CD4-positive, alpha-beta T cell treated with Interleukin-4 for 1 hour (primary cell): ENCODE measurements around the gene DIP2C.

Experiments
- DNase-seq, 2 donors: peaks; one replicate each; pipeline ENCODE4 v3.0.0-alpha.2; 2020 to 2022

DIP2C gene

GRCh38 chr10:241966-242643 lies 447.4 kb downstream of the DIP2C start:
- DNase-seq, result no peak

- DNase-seq, result no peak
These were observed 448.0 kb downstream of the DIP2C start for GRCh38 chr10:241451-241850.

DNA sequence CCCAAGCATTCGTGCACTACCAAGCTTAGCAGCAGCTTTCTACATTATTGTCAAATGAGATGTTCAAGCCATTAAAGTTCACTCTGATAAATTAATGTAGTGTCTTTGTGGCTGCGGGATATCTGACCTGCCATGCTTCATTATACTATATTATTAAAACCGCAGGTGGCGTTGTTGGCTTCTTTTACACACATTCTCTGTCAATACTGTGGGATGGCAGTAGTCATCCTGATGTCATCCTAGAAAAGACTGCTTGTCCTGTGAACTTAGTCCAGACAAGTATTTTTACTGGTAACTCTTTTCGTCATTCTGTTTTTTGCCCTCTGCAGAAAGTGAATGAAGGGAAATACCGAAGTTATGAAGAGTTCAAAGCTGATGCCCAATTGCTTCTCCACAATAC lies 450.4 kb downstream of the DIP2C start:
- DNase-seq, result no peak

DNA sequence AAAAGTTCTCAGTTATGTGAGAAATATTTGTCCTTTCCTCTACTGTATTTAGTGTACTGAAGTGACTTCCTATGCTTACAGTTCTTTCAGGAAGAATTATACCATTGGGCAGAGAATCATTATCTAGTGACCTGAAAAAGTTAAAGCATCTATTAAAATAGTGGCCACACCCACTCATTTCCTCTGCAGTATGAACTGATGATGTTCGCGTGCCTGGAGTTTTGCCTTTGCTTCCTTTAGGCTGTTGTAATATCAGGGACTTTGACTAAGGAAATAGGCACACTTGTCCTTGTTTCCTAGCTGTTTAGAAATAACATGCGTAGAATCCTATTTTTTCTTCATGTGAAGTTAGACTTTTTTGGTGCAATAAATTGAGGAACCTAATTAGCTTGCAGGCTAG lies 453.6 kb downstream of the DIP2C start:
- no peak for DNase-seq

- no peak for DNase-seq
These were observed 454.6 kb downstream of the DIP2C start for GRCh38 chr10:234708-235406.

DNA sequence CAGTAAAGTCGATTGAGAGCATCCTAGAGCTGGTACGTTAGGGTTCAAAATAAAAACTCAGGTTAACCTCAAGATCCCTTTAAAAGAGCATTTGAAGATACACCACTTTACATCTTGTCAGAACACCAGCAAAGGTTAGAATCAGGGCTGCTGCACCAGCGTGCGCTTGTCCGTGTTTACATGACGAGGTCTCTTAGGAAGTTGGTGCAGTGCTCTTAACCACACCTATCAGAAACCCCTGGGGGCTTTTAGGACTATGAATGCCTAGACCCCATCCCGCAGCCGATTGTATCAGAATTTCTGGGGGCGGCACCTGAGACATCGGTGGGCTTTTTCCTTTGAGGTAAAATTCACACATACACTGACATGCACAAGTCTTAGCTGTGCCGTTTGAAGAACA lies 456.6 kb downstream of the DIP2C start:
- no peak for DNase-seq

DNA sequence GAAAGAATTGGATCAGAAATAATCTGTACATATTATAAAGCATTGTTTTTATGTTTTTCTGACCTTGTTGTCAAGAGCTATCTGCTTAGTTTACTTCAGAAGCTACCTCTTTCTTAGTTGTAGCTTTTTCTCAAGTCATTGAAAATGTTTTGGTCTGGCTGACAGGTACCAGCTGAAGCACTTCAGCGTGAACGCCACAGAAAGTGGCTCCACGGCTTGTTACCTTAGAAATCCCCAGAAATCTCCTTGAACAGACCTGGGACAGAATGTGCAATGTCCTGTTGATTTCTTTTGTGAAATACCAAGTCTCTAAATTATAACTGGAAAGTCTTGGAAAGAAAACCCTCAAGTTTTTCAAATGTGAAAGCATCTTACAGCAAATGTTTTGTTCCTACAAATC lies 457.4 kb downstream of the DIP2C start:
- no peak for DNase-seq

GRCh38 chr10:230758-231157 lies 458.7 kb downstream of the DIP2C start:
- no peak for DNase-seq

GRCh38 chr10:228366-228765 lies 461.1 kb downstream of the DIP2C start:
- no peak for DNase-seq

DNA sequence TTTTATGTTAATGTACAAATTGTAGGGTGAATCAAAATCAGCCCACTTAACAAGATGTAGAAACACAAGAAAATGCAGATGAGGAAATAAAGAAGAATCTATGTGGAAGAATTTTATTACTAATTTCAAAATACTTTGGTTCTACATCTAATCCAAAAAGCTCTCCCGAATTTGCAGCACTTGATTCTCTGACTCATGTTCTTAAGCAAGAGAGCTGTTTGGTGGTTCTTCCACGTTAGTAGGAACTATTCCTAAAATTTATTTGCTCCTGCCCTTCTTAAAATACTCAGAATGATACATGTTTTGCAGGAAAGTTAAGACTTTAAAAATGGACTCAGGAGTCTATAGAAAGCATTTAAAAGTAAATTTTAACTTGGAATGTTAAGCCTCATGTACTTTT lies 462.5 kb downstream of the DIP2C start:
- DNase-seq, result no peak

GRCh38 chr10:226018-226417 lies 463.4 kb downstream of the DIP2C start:
- DNase-seq, result no peak

GRCh38 chr10:224571-224970 lies 464.9 kb downstream of the DIP2C start:
- no peak for DNase-seq
